GM12878 (cell line): ENCODE measurements around the gene TSLP. TPM values are rescaled to one million over a fixed set of nuclear protein-coding genes. Genes with fewer than 3 reads are reported as not detected.

Experiments used
- HCFC1 ChIP-seq: fragments of 150-350 bp; IDR thresholded peaks from 2 replicates; pipeline ENCODE4 v1.6.1; 2014; ENCODE audit warnings: low read length
- HDAC6 ChIP-seq: fragments of 200-600 bp; sonication (generic); IDR thresholded peaks from one replicate; pipeline ENCODE4 v1.8.0; 2017; ENCODE audit warnings: antibody characterized with exemption; ENCODE audit not compliant: unreplicated experiment
- KDM1A ChIP-seq: fragments of 200-600 bp; sonication (generic); IDR thresholded peaks from 2 replicates; pipeline ENCODE4 v1.6.1; 2016; ENCODE audit warnings: borderline replicate concordance
- MYC ChIP-seq: IDR thresholded peaks from 2 replicates; pipeline ENCODE4 v1.6.1; 2011; ENCODE audit warnings: mild to moderate bottlenecking, low read length, moderate library complexity, inconsistent platforms; ENCODE audit not compliant: insufficient read depth, insufficient replicate concordance, insufficient read length, severe bottlenecking
- NFXL1 ChIP-seq: fragments of 450-650 bp; IDR thresholded peaks from 2 replicates; pipeline ENCODE4 v1.6.1; 2017; ENCODE audit warnings: antibody characterized with exemption, mild to moderate bottlenecking, borderline replicate concordance
- PML ChIP-seq: IDR thresholded peaks from 2 replicates; pipeline ENCODE4 v1.6.1; 2012; ENCODE audit warnings: low read length, inconsistent platforms
- POLR2AphosphoS5 ChIP-seq: IDR thresholded peaks from 2 replicates; pipeline ENCODE4 v1.6.1; 2011; ENCODE audit warnings: mild to moderate bottlenecking, low read length, inconsistent platforms
- TBL1XR1 ChIP-seq: IDR thresholded peaks from 2 replicates; pipeline ENCODE4 v1.6.1; 2012; ENCODE audit warnings: low read depth, low read length, improper control_type of control experiment
- TCF3 ChIP-seq: IDR thresholded peaks from 2 replicates; pipeline ENCODE4 v1.6.1; 2012; ENCODE audit warnings: low read depth, mild to moderate bottlenecking, low read length, borderline replicate concordance; ENCODE audit not compliant: insufficient read depth
- YY1 ChIP-seq: IDR thresholded peaks from 2 replicates; pipeline ENCODE4 v1.6.1; 2011; ENCODE audit warnings: low read depth, mild to moderate bottlenecking, low read length
- ZBTB40 ChIP-seq: fragments of 450-650 bp; IDR thresholded peaks from 2 replicates; pipeline ENCODE4 v1.6.1; 2016; ENCODE audit warnings: mild to moderate bottlenecking, moderate library complexity, borderline replicate concordance
- ZSCAN29 ChIP-seq: fragments of 450-650 bp; IDR thresholded peaks from 2 replicates; pipeline ENCODE4 v1.6.1; 2017; ENCODE audit warnings: mild to moderate bottlenecking, moderate library complexity
- polyA plus RNA-seq, 11 experiments: library from polyadenylated mRNA; depleted of rRNA in 4 of 11; unstranded in 6 of 11; stranded (reverse) in 5 of 11; fragments of >200 nt; fragmentation: Nextera tagmentation in 4 of 11; fragmentation: Illumina TruSeq in 1 of 11; extraction: Ambion mirVana in 4 of 11; extraction: Trizol in 1 of 11; gene quantifications; 1 replicate in 1 of 11; 2 replicates in 10 of 11; pipeline versions ENCODE4 v1.2.1 to v1.2.3, GENCODE V29; 2011 to 2016; ENCODE audit warnings: inconsistent platforms in 2 of 11, missing spikeins in 2 of 11, low read depth in 1 of 11
- total RNA-seq, 4 experiments: library from RNA; depleted of rRNA in 3 of 4; stranded (reverse); fragments of >200 nt in 3 of 4; fragmentation: Illumina TruSeq in 1 of 4; extraction: Trizol in 1 of 4; gene quantifications; 2 replicates each; pipeline versions ENCODE4 v1.2.1 to v1.2.3, GENCODE V29; 2013 to 2021
- TF ChIP-seq, protein P1 (sequence below): fragments of 450-650 bp; IDR thresholded peaks from 2 replicates; pipeline ENCODE4 v1.6.1; 2017; ENCODE audit warnings: mild to moderate bottlenecking, low read depth, inconsistent platforms; ENCODE audit not compliant: poor library complexity, severe bottlenecking
- TF ChIP-seq, protein P2 (sequence below): IDR thresholded peaks from 2 replicates; pipeline ENCODE4 v1.6.1; 2012; ENCODE audit warnings: mild to moderate bottlenecking, low read depth, low read length
- TF ChIP-seq, protein P3 (sequence below): fragments of 150-350 bp; IDR thresholded peaks from 2 replicates; pipeline ENCODE4 v1.6.1; 2016; ENCODE audit warnings: low read depth, low read length

The TSLP gene
- total and polyA plus RNA-seq, 10 of the 15 experiments (the other 5 are each of a cell fraction or from before 2014, with no cell fraction given) = 0.05 to 0.32 TPM; not detected in 8

DNA sequence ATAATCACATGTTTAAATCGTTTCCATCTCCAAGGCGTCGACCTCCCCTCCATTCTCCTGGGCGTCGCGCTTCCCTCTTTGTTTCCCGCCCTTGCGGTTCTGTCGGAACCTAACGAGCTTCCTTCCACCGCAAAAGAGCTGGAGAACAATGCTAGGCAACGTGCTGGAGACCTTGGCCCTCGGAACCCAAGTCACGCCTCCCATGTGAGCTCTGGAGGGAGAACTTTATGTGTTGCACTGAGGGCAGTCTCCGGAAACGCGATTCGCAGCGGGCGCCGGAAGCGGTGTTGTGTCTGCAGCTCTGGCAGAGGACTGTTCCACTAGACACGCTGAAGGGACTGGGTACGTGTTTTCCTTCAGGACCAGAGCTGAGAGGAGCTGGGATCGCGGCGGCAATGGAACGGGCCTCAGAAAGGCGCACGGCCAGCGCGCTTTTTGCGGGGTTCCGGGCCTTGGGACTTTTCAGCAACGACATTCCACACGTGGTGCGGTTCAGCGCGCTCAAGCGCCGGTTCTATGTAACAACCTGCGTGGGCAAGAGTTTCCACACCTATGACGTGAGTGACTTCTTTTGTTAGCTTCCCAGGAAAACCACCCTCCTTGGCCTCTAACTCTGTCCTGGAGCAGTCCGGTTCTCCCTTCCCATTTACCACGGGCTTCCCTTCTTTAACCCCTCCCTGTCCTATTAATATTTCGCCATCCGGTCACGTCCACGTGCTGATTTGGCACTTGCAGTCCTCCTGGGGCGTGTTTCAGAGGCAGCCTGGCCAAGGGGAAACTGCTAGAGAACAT is 20.7 kb downstream of the TSLP start, which contains the start of gene WDR36 (continued):
- TF ChIP-seq ZBTB40 (peak; percentile 99), MYC (peak; percentile 83), TCF3 (no peak), PML (peak; percentile 96), NFXL1 (no peak), HCFC1 (peak; percentile 85), HDAC6 (no peak), POLR2AphosphoS5 (peak; percentile 92), ZSCAN29 (0 out of 2 replicates have a peak, but pooled peaks have one; percentile 49), TBL1XR1 (no peak), KDM1A (no peak), YY1 (peak; percentile 83)
- TF ChIP-seq, protein P1, sequence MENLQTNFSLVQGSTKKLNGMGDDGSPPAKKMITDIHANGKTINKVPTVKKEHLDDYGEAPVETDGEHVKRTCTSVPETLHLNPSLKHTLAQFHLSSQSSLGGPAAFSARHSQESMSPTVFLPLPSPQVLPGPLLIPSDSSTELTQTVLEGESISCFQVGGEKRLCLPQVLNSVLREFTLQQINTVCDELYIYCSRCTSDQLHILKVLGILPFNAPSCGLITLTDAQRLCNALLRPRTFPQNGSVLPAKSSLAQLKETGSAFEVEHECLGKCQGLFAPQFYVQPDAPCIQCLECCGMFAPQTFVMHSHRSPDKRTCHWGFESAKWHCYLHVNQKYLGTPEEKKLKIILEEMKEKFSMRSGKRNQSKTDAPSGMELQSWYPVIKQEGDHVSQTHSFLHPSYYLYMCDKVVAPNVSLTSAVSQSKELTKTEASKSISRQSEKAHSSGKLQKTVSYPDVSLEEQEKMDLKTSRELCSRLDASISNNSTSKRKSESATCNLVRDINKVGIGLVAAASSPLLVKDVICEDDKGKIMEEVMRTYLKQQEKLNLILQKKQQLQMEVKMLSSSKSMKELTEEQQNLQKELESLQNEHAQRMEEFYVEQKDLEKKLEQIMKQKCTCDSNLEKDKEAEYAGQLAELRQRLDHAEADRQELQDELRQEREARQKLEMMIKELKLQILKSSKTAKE = no peak
- TF ChIP-seq, protein P2, sequence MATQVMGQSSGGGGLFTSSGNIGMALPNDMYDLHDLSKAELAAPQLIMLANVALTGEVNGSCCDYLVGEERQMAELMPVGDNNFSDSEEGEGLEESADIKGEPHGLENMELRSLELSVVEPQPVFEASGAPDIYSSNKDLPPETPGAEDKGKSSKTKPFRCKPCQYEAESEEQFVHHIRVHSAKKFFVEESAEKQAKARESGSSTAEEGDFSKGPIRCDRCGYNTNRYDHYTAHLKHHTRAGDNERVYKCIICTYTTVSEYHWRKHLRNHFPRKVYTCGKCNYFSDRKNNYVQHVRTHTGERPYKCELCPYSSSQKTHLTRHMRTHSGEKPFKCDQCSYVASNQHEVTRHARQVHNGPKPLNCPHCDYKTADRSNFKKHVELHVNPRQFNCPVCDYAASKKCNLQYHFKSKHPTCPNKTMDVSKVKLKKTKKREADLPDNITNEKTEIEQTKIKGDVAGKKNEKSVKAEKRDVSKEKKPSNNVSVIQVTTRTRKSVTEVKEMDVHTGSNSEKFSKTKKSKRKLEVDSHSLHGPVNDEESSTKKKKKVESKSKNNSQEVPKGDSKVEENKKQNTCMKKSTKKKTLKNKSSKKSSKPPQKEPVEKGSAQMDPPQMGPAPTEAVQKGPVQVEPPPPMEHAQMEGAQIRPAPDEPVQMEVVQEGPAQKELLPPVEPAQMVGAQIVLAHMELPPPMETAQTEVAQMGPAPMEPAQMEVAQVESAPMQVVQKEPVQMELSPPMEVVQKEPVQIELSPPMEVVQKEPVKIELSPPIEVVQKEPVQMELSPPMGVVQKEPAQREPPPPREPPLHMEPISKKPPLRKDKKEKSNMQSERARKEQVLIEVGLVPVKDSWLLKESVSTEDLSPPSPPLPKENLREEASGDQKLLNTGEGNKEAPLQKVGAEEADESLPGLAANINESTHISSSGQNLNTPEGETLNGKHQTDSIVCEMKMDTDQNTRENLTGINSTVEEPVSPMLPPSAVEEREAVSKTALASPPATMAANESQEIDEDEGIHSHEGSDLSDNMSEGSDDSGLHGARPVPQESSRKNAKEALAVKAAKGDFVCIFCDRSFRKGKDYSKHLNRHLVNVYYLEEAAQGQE = 0 out of 2 replicates have a peak, but pooled peaks have one; percentile 31
- TF ChIP-seq, protein P3, sequence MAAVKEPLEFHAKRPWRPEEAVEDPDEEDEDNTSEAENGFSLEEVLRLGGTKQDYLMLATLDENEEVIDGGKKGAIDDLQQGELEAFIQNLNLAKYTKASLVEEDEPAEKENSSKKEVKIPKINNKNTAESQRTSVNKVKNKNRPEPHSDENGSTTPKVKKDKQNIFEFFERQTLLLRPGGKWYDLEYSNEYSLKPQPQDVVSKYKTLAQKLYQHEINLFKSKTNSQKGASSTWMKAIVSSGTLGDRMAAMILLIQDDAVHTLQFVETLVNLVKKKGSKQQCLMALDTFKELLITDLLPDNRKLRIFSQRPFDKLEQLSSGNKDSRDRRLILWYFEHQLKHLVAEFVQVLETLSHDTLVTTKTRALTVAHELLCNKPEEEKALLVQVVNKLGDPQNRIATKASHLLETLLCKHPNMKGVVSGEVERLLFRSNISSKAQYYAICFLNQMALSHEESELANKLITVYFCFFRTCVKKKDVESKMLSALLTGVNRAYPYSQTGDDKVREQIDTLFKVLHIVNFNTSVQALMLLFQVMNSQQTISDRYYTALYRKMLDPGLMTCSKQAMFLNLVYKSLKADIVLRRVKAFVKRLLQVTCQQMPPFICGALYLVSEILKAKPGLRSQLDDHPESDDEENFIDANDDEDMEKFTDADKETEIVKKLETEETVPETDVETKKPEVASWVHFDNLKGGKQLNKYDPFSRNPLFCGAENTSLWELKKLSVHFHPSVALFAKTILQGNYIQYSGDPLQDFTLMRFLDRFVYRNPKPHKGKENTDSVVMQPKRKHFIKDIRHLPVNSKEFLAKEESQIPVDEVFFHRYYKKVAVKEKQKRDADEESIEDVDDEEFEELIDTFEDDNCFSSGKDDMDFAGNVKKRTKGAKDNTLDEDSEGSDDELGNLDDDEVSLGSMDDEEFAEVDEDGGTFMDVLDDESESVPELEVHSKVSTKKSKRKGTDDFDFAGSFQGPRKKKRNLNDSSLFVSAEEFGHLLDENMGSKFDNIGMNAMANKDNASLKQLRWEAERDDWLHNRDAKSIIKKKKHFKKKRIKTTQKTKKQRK = no peak
